Kidney (tissue), 14 donors: ENCODE measurements around the gene IL3. TPM values are rescaled to one million over a fixed set of nuclear protein-coding genes. Genes with fewer than 3 reads are reported as not detected.

ENCODE experiments used
- DNase-seq, 5 donors: peaks; one replicate each; pipeline ENCODE4 v3.0.0-alpha.2; 2013 to 2020
- FAIRE-seq: peaks from 2 replicates; lab custom pipeline; 2012; peaks lifted over from hg19 to GRCh38; lab: Jason Lieb, UNC
- H3K27ac ChIP-seq, 2 donors: one replicate each; pipeline ENCODE4 v1.7.0; 2013; ENCODE audit warnings: low read depth in 2 of 2, low read length in 2 of 2, inconsistent platforms in 1 of 2
- H3K27me3 ChIP-seq: one replicate; pipeline ENCODE4 v1.7.1; 2013; ENCODE audit warnings: low read length, inconsistent platforms; ENCODE audit not compliant: control insufficient read depth, insufficient read depth
- H3K36me3 ChIP-seq, 3 donors: one replicate each; pipeline versions ENCODE4 v1.7.0 to v1.7.1; 2013; ENCODE audit warnings: low read length in 3 of 3, control low read depth in 1 of 3, inconsistent platforms in 1 of 3; ENCODE audit not compliant: insufficient read depth in 3 of 3, control insufficient read depth in 2 of 3
- H3K4me1 ChIP-seq, 3 donors: one replicate each; pipeline versions ENCODE4 v1.7.0 to v1.7.1; 2013; ENCODE audit warnings: low read length in 3 of 3, inconsistent platforms in 1 of 3, low read depth in 1 of 3; ENCODE audit not compliant: control insufficient read depth in 2 of 3, insufficient read depth in 2 of 3
- H3K4me3 ChIP-seq, 3 donors: one replicate each; pipeline versions ENCODE4 v1.7.0 to v1.8.1; 2013; ENCODE audit warnings: low read length in 3 of 3, control low read depth in 1 of 3, inconsistent platforms in 1 of 3
- H3K9ac ChIP-seq, 3 donors: one replicate each; pipeline versions ENCODE4 v1.7.0 to v1.7.1; 2013; ENCODE audit warnings: low read length in 3 of 3, control low read depth in 1 of 3, inconsistent platforms in 1 of 3
- H3K9me3 ChIP-seq, 3 donors: one replicate each; pipeline versions ENCODE4 v1.7.0 to v1.7.1; 2013; ENCODE audit warnings: low read length in 3 of 3, control low read depth in 1 of 3, inconsistent platforms in 1 of 3; ENCODE audit not compliant: control insufficient read depth in 2 of 3, insufficient read depth in 1 of 3
- CTCF ChIP-seq: IDR thresholded peaks from 3 replicates; pipeline ENCODE4 v1.5.1; 2012; ENCODE audit warnings: mild to moderate bottlenecking, moderate library complexity, borderline replicate concordance; ENCODE audit not compliant: insufficient read depth; ENCODE audit errors: extremely low read depth
- intact Hi-C: fragments of 100-400 bp; cut with DNase I; formaldehyde crosslinking; loops from one replicate; pipeline ENCODE4 v1.11.1; 2022
- polyA plus RNA-seq: library from polyadenylated mRNA; stranded (reverse); fragments of 350-450 nt; fragmentation: Illumina TruSeq; extraction: RNeasy Lipid Tissue Mini Kit (QIAGEN cat#74804); gene quantifications from one replicate; pipeline ENCODE4 v1.2.3, GENCODE V29; 2014; ENCODE audit warnings: low read depth, low replicate concordance; ENCODE audit not compliant: insufficient read depth
- total RNA-seq: library from RNA; stranded (reverse); fragmentation: NEBNext Ultra II Directional; extraction: Animal tissue kit (Norgen Biotek cat#: 25700); gene quantifications from one replicate; pipeline ENCODE4 v1.2.1, GENCODE V29; 2021
- donor health status: control.
- donor health status: control.
- donor health status: control.
- donor health status: control.
- donor health status: control.
- donor health status: DM: yes; HTN: yes; CAD: no.
- donor health status: Normal renal cell carcinoma (clear cell type).

Gene IL3
- total and polyA plus RNA-seq, 2 donors from 2014 or later = not detected

GRCh38 chr5:132065351-132065937, 5.0 kb downstream of the IL3 start:
- Histone ChIP-seq H3K27ac (no peak overlapping the region), H3K27me3 (no peaks in the 10 kb centered on the region), H3K36me3 (no peaks in the 10 kb centered on the region), H3K9ac (no peak overlapping the region), H3K4me1 (no peaks in the 10 kb centered on the region), H3K9me3 (no peaks in the 10 kb centered on the region), H3K4me3 (no peak overlapping the region)
- FAIRE-seq (no peak), DNase-seq (peak; percentile 52 to 70 (median 56))
- intact Hi-C loops = no loop called here
- peak; percentile 44 for TF ChIP-seq CTCF

- H3K4me3 ChIP-seq = no peak overlapping the region
- H3K27me3 ChIP-seq = no peaks in the 10 kb centered on the region
- no peaks in the 10 kb centered on the region for H3K36me3 ChIP-seq
- peak in 1 of 5 donors; percentile 64 for DNase-seq
- no peak overlapping the region for H3K9ac ChIP-seq
- no peak overlapping the region for H3K27ac ChIP-seq
- no peak for TF ChIP-seq CTCF
- intact Hi-C loops = no loop called here
- no peaks in the 10 kb centered on the region for H3K9me3 ChIP-seq
- no peaks in the 10 kb centered on the region for H3K4me1 ChIP-seq
- FAIRE-seq = no peak
These were observed 5.7 kb downstream of the IL3 start for GRCh38 chr5:132065951-132066701.

GRCh38 chr5:132066871-132067270, 6.4 kb downstream of the IL3 start:
- intact Hi-C loops = no loop called here
- Histone ChIP-seq H3K27ac (no peak overlapping the region), H3K9ac (no peak overlapping the region), H3K4me1 (no peaks in the 10 kb centered on the region), H3K27me3 (no peaks in the 10 kb centered on the region), H3K4me3 (no peak overlapping the region), H3K9me3 (no peaks in the 10 kb centered on the region), H3K36me3 (no peaks in the 10 kb centered on the region)
- no peak for FAIRE-seq
- TF ChIP-seq CTCF = no peak
- DNase-seq = peak in 1 of 5 donors; percentile 31
